DMS79 (cell line): Measurements from ENCODE around the gene YWHAE.
"Not testable (repeated sequence)": the region's sequence is repeated elsewhere in the genome, so short reads cannot be mapped to it uniquely, and the experiment has no call there.

Experiments used
- DNase-seq: peaks from one replicate; lab custom pipeline; 2025; lab: John Stamatoyannopoulos, UW

Gene YWHAE

GRCh38 chr17:1412185-1413110 lies 12.4 kb upstream of the YWHAE start:
- no peak for DNase-seq

- no peak for DNase-seq
Measured at GRCh38 chr17:1402262-1402586, 2.2 kb upstream of the YWHAE start.

- no peak for DNase-seq
Measured at GRCh38 chr17:1398931-1399678, 917 bp downstream of the YWHAE start.

GRCh38 chr17:1398028-1398427 lies 2.0 kb downstream of the YWHAE start:
- DNase-seq = no peak

- not testable (repeated sequence) for DNase-seq
Measured at GRCh38 chr17:1395876-1396665, 4.0 kb downstream of the YWHAE start.

- DNase-seq = no peak
Measured at GRCh38 chr17:1391577-1391976, 8.4 kb downstream of the YWHAE start.

GRCh38 chr17:1390432-1391367 lies 9.3 kb downstream of the YWHAE start:
- no peak for DNase-seq

GRCh38 chr17:1387490-1388227 lies 12.4 kb downstream of the YWHAE start:
- DNase-seq = not testable (repeated sequence)

- DNase-seq = not testable (repeated sequence)
Measured at GRCh38 chr17:1386675-1387190, 13.3 kb downstream of the YWHAE start.

GRCh38 chr17:1386265-1386664 lies 13.8 kb downstream of the YWHAE start:
- DNase-seq = no peak

- no peak for DNase-seq
Measured at GRCh38 chr17:1385861-1386260, 14.2 kb downstream of the YWHAE start.

GRCh38 chr17:1384905-1385435 lies 15.1 kb downstream of the YWHAE start:
- no peak for DNase-seq

- DNase-seq = no peak
Measured at GRCh38 chr17:1379930-1380313, 20.1 kb downstream of the YWHAE start.

GRCh38 chr17:1379208-1379929 lies 20.7 kb downstream of the YWHAE start:
- DNase-seq = no peak

- not testable (repeated sequence) for DNase-seq
Measured at GRCh38 chr17:1378476-1378860, 21.6 kb downstream of the YWHAE start.

GRCh38 chr17:1377334-1377733 lies 22.7 kb downstream of the YWHAE start:
- DNase-seq = no peak

GRCh38 chr17:1376061-1376460 lies 24.0 kb downstream of the YWHAE start:
- DNase-seq = no peak

GRCh38 chr17:1375615-1376014 lies 24.4 kb downstream of the YWHAE start:
- DNase-seq = no peak

- DNase-seq = no peak
Measured at GRCh38 chr17:1374431-1375177, 25.4 kb downstream of the YWHAE start.
